GM21447 (cell line): ENCODE measurements around the gene KRTAP20-3.

Experiments
- ATAC-seq: cut with Tn5 transposase; IDR thresholded peaks from one replicate; pipeline ENCODE4 v1.9.1; 2021; ENCODE audit not compliant: unreplicated experiment

KRTAP20-3 gene

GRCh38 chr21:30680586-30680985 lies 37.9 kb downstream of the KRTAP20-3 start:
- no peak for ATAC-seq

- no peak for ATAC-seq
Observed at GRCh38 chr21:30684506-30684905, 41.8 kb downstream of the KRTAP20-3 start.

GRCh38 chr21:30689822-30690221 lies 47.2 kb downstream of the KRTAP20-3 start:
- no peak for ATAC-seq
